ENCODE results near the gene HRC.
"Not testable (repeated sequence)": the region's sequence is repeated elsewhere in the genome, so short reads cannot be mapped to it uniquely, and the experiment has no call there.

The HRC gene

DNA sequence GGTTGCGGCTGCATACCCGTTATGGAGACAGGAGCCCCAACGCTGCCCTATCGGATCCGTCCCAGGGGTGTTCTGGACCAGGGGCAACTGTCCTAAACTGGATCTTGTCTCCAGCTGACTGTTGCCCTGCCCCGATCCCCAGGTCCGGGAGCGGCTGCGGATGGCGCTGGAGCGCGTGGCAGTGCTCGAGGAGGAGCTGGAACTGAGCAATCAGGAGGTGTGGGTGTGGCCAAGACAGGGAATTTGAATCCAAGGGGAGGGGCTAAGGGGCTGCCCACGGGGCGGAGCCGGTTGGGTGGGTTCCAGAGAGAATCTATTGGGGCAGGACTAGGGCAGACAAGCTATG is 26.0 kb downstream of the HRC start:
- TF ChIP-seq, protein P1, sequence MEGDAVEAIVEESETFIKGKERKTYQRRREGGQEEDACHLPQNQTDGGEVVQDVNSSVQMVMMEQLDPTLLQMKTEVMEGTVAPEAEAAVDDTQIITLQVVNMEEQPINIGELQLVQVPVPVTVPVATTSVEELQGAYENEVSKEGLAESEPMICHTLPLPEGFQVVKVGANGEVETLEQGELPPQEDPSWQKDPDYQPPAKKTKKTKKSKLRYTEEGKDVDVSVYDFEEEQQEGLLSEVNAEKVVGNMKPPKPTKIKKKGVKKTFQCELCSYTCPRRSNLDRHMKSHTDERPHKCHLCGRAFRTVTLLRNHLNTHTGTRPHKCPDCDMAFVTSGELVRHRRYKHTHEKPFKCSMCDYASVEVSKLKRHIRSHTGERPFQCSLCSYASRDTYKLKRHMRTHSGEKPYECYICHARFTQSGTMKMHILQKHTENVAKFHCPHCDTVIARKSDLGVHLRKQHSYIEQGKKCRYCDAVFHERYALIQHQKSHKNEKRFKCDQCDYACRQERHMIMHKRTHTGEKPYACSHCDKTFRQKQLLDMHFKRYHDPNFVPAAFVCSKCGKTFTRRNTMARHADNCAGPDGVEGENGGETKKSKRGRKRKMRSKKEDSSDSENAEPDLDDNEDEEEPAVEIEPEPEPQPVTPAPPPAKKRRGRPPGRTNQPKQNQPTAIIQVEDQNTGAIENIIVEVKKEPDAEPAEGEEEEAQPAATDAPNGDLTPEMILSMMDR (IDR thresholded peaks at IDR 0.05; ENCODE audit: low read depth, low read length), result no peak
- TF ChIP-seq, protein P2, sequence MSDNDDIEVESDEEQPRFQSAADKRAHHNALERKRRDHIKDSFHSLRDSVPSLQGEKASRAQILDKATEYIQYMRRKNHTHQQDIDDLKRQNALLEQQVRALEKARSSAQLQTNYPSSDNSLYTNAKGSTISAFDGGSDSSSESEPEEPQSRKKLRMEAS (IDR thresholded peaks at IDR 0.05; ENCODE audit: low read depth, low read length), result no peak
- TF ChIP-seq MYC (IDR thresholded peaks at IDR 0.05; ENCODE audit: low read depth, low read length) (no peak), POLR2A (IDR thresholded peaks at IDR 0.05; ENCODE audit: extremely low read depth, insufficient read length) (no peak)
- H3K4me3 ChIP-seq (ENCODE audit: low read depth, low read length), result no peak overlapping the region
- no peak for DNase-seq (ENCODE audit: low read depth)

DNA sequence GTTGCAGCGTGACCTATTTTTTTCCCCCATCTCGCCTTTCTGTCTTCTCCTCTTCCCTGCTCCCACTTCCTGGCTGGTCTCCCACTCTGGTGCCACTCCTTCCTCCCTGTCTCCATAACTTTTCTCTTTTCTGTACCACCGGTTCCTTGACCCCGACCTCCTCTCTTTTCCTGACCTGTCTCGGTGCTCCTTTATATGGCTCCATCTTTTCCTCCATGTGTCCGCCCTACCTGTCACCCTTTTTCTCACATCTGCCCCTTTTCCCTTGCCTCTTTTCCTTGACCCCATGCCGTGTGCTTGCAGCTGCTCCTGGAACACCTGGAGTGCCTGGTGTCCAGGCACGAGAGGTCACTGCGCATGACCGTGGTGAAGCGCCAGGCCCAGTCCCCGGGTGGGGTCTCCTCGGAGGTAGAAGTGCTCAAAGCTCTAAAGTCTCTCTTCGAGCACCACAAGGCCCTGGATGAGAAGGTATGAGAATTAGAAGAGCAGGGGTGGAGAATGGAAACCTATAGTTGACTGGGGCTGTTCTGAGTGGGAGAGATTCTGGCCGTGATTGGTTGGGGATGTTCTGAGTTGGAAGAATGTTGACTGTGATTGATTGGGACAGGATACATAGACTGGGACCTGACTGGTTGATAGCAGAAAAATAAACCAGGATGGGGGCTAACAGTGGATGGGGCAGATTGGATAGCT is 26.5 kb downstream of the HRC start:
- peak overlapping the region; percentile 61 for H3K4me3 ChIP-seq (ENCODE audit: low read depth, low read length)

DNA sequence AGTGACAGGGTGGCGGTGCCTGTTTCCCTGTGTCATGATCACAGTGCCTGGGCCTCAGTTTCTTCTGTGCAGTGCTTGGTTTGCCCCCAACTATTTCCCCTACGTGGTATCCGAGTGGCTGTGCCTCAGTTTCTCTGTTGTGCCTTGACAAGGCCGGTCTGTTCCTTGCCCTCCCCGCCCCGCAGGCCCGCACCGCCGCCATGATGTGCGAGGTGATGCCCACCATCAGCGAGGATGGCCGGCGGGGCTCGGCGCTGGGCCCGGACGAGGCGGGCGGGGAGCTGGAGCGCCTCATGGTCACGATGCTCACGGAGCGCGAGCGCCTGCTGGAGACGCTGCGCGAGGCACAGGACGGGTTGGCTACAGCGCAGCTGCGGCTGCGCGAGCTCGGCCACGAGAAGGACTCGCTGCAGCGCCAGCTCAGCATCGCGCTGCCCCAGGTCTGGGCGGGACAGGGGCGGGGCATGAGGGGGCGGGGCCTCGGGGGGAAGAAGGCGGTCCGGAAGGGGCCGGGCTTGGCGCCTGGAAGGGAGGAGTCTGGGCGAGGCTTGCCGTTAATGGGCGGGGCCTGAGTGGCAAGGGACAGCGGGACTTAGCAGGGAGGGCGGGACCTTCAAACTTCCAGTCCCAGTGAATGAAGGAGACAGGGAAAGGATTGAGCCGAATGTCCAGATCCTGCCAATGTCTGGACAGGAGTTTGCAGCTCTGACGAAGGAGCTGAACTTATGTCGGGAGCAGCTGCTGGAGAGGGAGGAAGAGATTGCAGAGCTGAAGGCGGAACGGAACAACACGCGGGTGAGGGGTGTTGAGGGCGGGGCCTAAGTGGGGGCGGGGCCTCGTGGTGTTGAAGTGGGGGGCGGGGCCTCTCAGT is 27.3 kb downstream of the HRC start:
- peak; percentile 93 for DNase-seq (ENCODE audit: low read depth)
- peak overlapping the region; percentile 61 for H3K4me3 ChIP-seq (ENCODE audit: low read depth, low read length)
- TF ChIP-seq, protein P2 (IDR thresholded peaks at IDR 0.05; ENCODE audit: low read depth, low read length), result peak; percentile 92
- TF ChIP-seq, protein P1 (IDR thresholded peaks at IDR 0.05; ENCODE audit: low read depth, low read length), result no peak
- TF ChIP-seq POLR2A (IDR thresholded peaks at IDR 0.05; ENCODE audit: extremely low read depth, insufficient read length) (peak; percentile 48), MYC (IDR thresholded peaks at IDR 0.05; ENCODE audit: low read depth, low read length) (peak; percentile 75)

More for the DNA sequence above, 26.5 kb downstream of the HRC start:
- no peak for DNase-seq (ENCODE audit: low read depth)
- no peak for TF ChIP-seq POLR2A (IDR thresholded peaks at IDR 0.05; ENCODE audit: extremely low read depth, insufficient read length)
- TF ChIP-seq MYC (IDR thresholded peaks at IDR 0.05; ENCODE audit: low read depth, low read length), result no peak
- TF ChIP-seq, protein P2 (IDR thresholded peaks at IDR 0.05; ENCODE audit: low read depth, low read length), result no peak
- TF ChIP-seq, protein P1 (IDR thresholded peaks at IDR 0.05; ENCODE audit: low read depth, low read length), result no peak

DNA sequence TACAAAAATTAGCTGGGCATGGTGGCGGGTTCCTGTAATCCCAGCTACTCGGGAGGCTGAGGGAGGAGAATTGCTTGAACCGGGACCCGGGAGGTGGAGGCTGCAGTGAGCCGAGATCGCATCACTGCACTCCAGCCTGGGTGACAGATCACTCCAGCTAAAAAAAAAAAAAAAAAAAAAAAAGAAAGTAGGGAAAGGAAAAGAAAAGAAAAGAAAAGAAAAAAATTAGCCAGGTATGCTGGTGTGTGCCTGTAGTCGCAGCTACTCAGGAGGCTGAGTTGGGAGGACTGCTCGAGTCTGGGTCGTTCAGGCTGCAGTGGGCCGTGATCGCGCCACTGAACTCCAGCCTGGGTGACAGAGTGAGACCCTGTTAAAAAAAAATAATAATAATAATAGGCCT is 28.0 kb downstream of the HRC start:
- not testable (repeated sequence) for H3K4me3 ChIP-seq (ENCODE audit: low read depth, low read length); DNase-seq (ENCODE audit: low read depth)

DNA sequence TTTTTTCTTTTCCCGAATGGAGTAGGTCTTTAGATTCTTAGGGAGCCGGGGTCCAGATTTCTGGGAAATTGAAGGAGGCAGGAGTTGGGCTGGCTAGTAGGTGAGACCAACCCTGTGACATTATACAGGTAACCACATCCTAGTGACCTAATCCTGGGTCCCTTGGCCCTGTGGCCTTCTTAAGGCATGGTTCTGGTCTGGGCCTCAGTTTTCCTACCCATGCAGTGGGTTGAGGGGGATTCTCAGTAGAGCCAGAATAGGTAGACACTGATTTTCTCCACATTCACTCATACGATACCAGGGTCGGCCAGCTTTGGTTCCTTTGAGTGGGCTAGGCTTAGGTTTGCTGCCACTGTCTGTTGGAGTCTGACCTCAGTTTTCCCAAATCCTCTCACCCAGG is 28.6 kb downstream of the HRC start:
- no peak for DNase-seq (ENCODE audit: low read depth)
- no peak overlapping the region for H3K4me3 ChIP-seq (ENCODE audit: low read depth, low read length)

More for the DNA sequence above, 28.6 kb downstream of the HRC start:
- TF ChIP-seq, protein P2 (IDR thresholded peaks at IDR 0.05; ENCODE audit: low read depth, low read length), result no peak
- TF ChIP-seq POLR2A (IDR thresholded peaks at IDR 0.05; ENCODE audit: extremely low read depth, insufficient read length), result no peak
- TF ChIP-seq, protein P1 (IDR thresholded peaks at IDR 0.05; ENCODE audit: low read depth, low read length), result no peak
- no peak for TF ChIP-seq MYC (IDR thresholded peaks at IDR 0.05; ENCODE audit: low read depth, low read length)
